HCT116 (cell line): ENCODE measurements around the gene BCAN. TPM values are rescaled to one million over a fixed set of nuclear protein-coding genes. Genes with fewer than 3 reads are reported as not detected.

Experiments used
- ATAC-seq: fragments of 200-7000 bp; cut with Tn5 transposase; 2 replicates; pipeline ENCODE4 v1.9.1; 2020; ENCODE audit warnings: mild to moderate bottlenecking, moderate library complexity
- BruUV-seq: library from RNA; stranded (reverse); fragments of 400-500 nt; replicated peaks from 2 replicates; lab custom pipeline; 2021; lab: Mats Ljungman, UMichigan
- CTCF ChIA-PET: fragments of 300-600 bp; sonication (Branson Sonifier 250); formaldehyde crosslinking; loops from one replicate; lab custom pipeline; 2021; ENCODE audit warnings: antibody characterized with exemption; lab: Charles Lee
- POLR2A ChIA-PET: fragments of 300-600, 350-600 bp; sonication (Branson Sonifier 250); formaldehyde crosslinking; loops from one replicate; lab custom pipeline; 2021; ENCODE audit warnings: antibody characterized with exemption; lab: Charles Lee
- RAD21 ChIA-PET, 2 experiments: fragments of 300-600 bp; sonication (Branson Sonifier 250); formaldehyde crosslinking; loops; one replicate each; lab custom pipeline; 2023; ENCODE audit warnings: low total read pairs in 2 of 2; ENCODE audit not compliant: uncharacterized antibody in 2 of 2, unreplicated experiment in 2 of 2, low non-redundant PET in 1 of 2; lab: Charles Lee
- DNase-seq: peaks from one replicate; pipeline ENCODE4 v3.0.0-alpha.2; 2010; ENCODE audit warnings: low read depth, low spot score
- H2AFZ ChIP-seq: fragments of 200-600 bp; shearing (Covaris generic), sonication (generic); 2 replicates; pipeline ENCODE4 v1.6.1; 2017; ENCODE audit warnings: low read depth, mixed run types, mixed read lengths, antibody characterized with exemption, low read length; ENCODE audit not compliant: poor library complexity, severe bottlenecking
- H3K27ac ChIP-seq: 2 replicates; pipeline ENCODE4 v1.5.1; 2012; ENCODE audit warnings: low read depth, low read length
- H3K27me3 ChIP-seq: fragments of 200-600 bp; sonication (generic); 2 replicates; pipeline ENCODE4 v1.6.1; 2016; ENCODE audit warnings: mixed run types, low read length, mixed read lengths; ENCODE audit not compliant: insufficient read depth
- H3K36me3 ChIP-seq, 2 experiments: fragments of 200-500 bp in 1 of 2; fragments of 200-600 bp in 1 of 2; sonication (Bioruptor generic) in 1 of 2; sonication (generic) in 1 of 2; 2 replicates each; pipeline versions ENCODE4 v1.5.1 to v1.6.1; 2014 to 2016; ENCODE audit warnings: low read length in 2 of 2, inconsistent platforms in 1 of 2, mixed read lengths in 1 of 2, mixed run types in 1 of 2; ENCODE audit not compliant: insufficient read depth in 2 of 2, control insufficient read depth in 1 of 2
- H3K4me1 ChIP-seq, 2 experiments: fragments of 200-600 bp in 1 of 2; sonication (generic) in 1 of 2; 2 replicates each; pipeline versions ENCODE4 v1.5.1 to v1.6.1; 2012 to 2017; ENCODE audit warnings: low read length in 2 of 2, inconsistent platforms in 1 of 2, mild to moderate bottlenecking in 1 of 2, mixed read lengths in 1 of 2, mixed run types in 1 of 2, moderate library complexity in 1 of 2; ENCODE audit not compliant: insufficient read depth in 2 of 2, control insufficient read depth in 1 of 2
- H3K4me2 ChIP-seq: fragments of 200-600 bp; sonication (generic); 2 replicates; pipeline ENCODE4 v1.6.1; 2017; ENCODE audit warnings: mixed run types, low read length, mixed read lengths
- H3K4me3 ChIP-seq, 2 experiments: fragments of 200-600 bp in 1 of 2; sonication (generic) in 1 of 2; replicated peaks in 1 of 2; 2 replicates each; pipeline ENCODE4 v1.5.1; 2011 to 2016; ENCODE audit warnings: low read length in 2 of 2, control low read depth in 1 of 2, low read depth in 1 of 2, mild to moderate bottlenecking in 1 of 2, mixed read lengths in 1 of 2, mixed run types in 1 of 2
- H3K79me2 ChIP-seq: fragments of 200-600 bp; sonication (generic); 2 replicates; pipeline ENCODE4 v1.6.1; 2017; ENCODE audit warnings: mild to moderate bottlenecking, mixed run types, low read length, moderate library complexity, mixed read lengths; ENCODE audit not compliant: insufficient read depth
- H3K9ac ChIP-seq: fragments of 200-600 bp; sonication (generic); 2 replicates; pipeline ENCODE4 v1.6.1; 2016; ENCODE audit warnings: low read length, mixed read lengths
- H3K9me2 ChIP-seq: fragments of 200-600 bp; sonication (generic), shearing (Covaris generic); 2 replicates; pipeline ENCODE4 v1.6.1; 2017; ENCODE audit warnings: mixed run types, mild to moderate bottlenecking, moderate library complexity; ENCODE audit not compliant: insufficient read depth
- H3K9me3 ChIP-seq, 2 experiments: fragments of 200-500 bp in 1 of 2; fragments of 200-600 bp in 1 of 2; sonication (Bioruptor generic) in 1 of 2; sonication (generic) in 1 of 2; 2 replicates each; pipeline ENCODE4 v1.6.1; 2014 to 2017; ENCODE audit warnings: low read length in 2 of 2, mixed read lengths in 2 of 2, inconsistent platforms in 1 of 2, low read depth in 1 of 2, mild to moderate bottlenecking in 1 of 2, mixed run types in 1 of 2, moderate library complexity in 1 of 2; ENCODE audit not compliant: control insufficient read depth in 1 of 2, insufficient read depth in 1 of 2
- H4K20me1 ChIP-seq: fragments of 200-600 bp; sonication (generic), shearing (Covaris generic); 2 replicates; pipeline ENCODE4 v1.6.1; 2017; ENCODE audit warnings: mixed run types, mild to moderate bottlenecking, moderate library complexity; ENCODE audit not compliant: insufficient read depth
- CBX3 ChIP-seq: IDR thresholded peaks from 2 replicates; pipeline ENCODE4 v1.6.1; 2012; ENCODE audit warnings: low read depth
- CEBPB ChIP-seq: IDR thresholded peaks from 2 replicates; pipeline ENCODE4 v1.6.1; 2012; ENCODE audit warnings: low read depth
- EGR1 ChIP-seq: IDR thresholded peaks from 2 replicates; pipeline ENCODE4 v1.6.1; 2012; ENCODE audit warnings: low read depth
- ELF1 ChIP-seq: IDR thresholded peaks from 2 replicates; pipeline ENCODE4 v1.6.1; 2012; ENCODE audit warnings: low read depth, borderline replicate concordance
- EZH2 ChIP-seq: fragments of 200-600 bp; sonication (generic); IDR thresholded peaks from 2 replicates; pipeline ENCODE4 v1.6.1; 2017; ENCODE audit warnings: antibody characterized with exemption, mixed run types
- EZH2phosphoT487 ChIP-seq: fragments of 200-600 bp; IDR thresholded peaks from 2 replicates; pipeline ENCODE4 v1.6.1; 2018; ENCODE audit warnings: antibody characterized with exemption, borderline replicate concordance
- FOSL1 ChIP-seq: IDR thresholded peaks from 2 replicates; pipeline ENCODE4 v1.6.1; 2012; ENCODE audit warnings: low read depth
- JUND ChIP-seq: IDR thresholded peaks from 2 replicates; pipeline ENCODE4 v1.6.1; 2012
- POLR2A ChIP-seq: IDR thresholded peaks from 2 replicates; pipeline ENCODE4 v1.7.0; 2011; ENCODE audit warnings: borderline replicate concordance; ENCODE audit not compliant: insufficient read depth, insufficient read length; ENCODE audit errors: extremely low read depth
- SIN3A ChIP-seq: IDR thresholded peaks from 2 replicates; pipeline ENCODE4 v1.6.1; 2012; ENCODE audit warnings: low read depth
- SP1 ChIP-seq: IDR thresholded peaks from 2 replicates; pipeline ENCODE4 v1.6.1; 2012; ENCODE audit warnings: low read depth
- SRF ChIP-seq: IDR thresholded peaks from 2 replicates; pipeline ENCODE4 v1.6.1; 2012; ENCODE audit warnings: low read depth
- TCF7L2 ChIP-seq: IDR thresholded peaks from 2 replicates; pipeline ENCODE4 v1.7.0; 2011; ENCODE audit warnings: borderline replicate concordance, inconsistent platforms; ENCODE audit not compliant: insufficient read depth, insufficient read length; ENCODE audit errors: extremely low read depth
- YY1 ChIP-seq: IDR thresholded peaks from 2 replicates; pipeline ENCODE4 v1.6.1; 2011; ENCODE audit warnings: low read length, low read depth, moderate library complexity, mild to moderate bottlenecking; ENCODE audit not compliant: insufficient replicate concordance; ENCODE audit errors: extremely low read depth
- ZFX ChIP-seq: fragments of 450-650 bp; IDR thresholded peaks from 2 replicates; pipeline ENCODE4 v1.6.1; 2017
- ZNF274 ChIP-seq: fragments of 200-500 bp; sonication (Bioruptor generic); IDR thresholded peaks from 2 replicates; pipeline ENCODE4 v1.6.1; 2014; ENCODE audit warnings: mild to moderate bottlenecking, low read depth, low read length, inconsistent platforms
- intact Hi-C: fragments of 100-400 bp; cut with micrococcal nuclease; formaldehyde crosslinking; loops from 2 replicates; pipeline ENCODE4 v1.10.0; 2022
- total RNA-seq: library from RNA; stranded (reverse); gene quantifications from one replicate; pipeline ENCODE4 v1.2.1, GENCODE V29; 2021; ENCODE audit not compliant: unreplicated experiment
- TF ChIP-seq, protein P1 (sequence below): IDR thresholded peaks from 2 replicates; pipeline ENCODE4 v1.6.1; 2012
- TF ChIP-seq, protein P2 (sequence below): IDR thresholded peaks from 2 replicates; pipeline ENCODE4 v1.6.1; 2012
- TF ChIP-seq, protein P3 (sequence below), 3 experiments: fragments of 200-600 bp in 1 of 3; sonication (generic) in 1 of 3; IDR thresholded peaks in 2 of 3; conservative IDR thresholded peaks in 1 of 3; 2 replicates each; pipeline ENCODE4 v1.5.1; 2012 to 2017; ENCODE audit warnings: low read depth in 2 of 3, low read length in 2 of 3, antibody characterized with exemption in 1 of 3, borderline replicate concordance in 1 of 3, control low read depth in 1 of 3, mild to moderate bottlenecking in 1 of 3, mixed read lengths in 1 of 3, mixed run types in 1 of 3, moderate library complexity in 1 of 3; ENCODE audit not compliant: insufficient read depth in 1 of 3

Gene BCAN
- total RNA-seq, 1 experiment from 2014 or later: not detected

DNA sequence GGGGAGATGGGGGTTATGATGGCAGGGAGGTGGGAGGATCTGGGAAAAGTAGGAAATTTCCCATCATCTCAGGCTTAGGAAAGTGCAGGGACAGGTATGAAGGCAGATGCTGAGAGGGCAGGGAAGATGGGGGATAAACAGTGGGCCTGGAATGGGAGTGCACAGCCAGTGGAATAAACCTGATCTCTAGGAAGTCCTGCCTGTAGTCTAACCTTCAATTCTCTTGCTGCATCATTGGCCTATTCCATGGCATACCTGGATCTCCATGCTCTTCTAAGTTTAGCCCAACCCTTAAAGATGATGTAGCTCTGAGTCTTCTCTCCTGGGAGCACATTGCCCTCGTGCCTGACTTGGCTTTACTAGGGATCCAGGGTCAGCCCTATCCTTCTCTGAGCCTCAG, 2.7 kb downstream of the BCAN start:
- TF ChIP-seq, protein P1, sequence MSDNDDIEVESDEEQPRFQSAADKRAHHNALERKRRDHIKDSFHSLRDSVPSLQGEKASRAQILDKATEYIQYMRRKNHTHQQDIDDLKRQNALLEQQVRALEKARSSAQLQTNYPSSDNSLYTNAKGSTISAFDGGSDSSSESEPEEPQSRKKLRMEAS: no peak
- TF ChIP-seq, protein P2, sequence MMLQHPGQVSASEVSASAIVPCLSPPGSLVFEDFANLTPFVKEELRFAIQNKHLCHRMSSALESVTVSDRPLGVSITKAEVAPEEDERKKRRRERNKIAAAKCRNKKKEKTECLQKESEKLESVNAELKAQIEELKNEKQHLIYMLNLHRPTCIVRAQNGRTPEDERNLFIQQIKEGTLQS: no peak
- TF ChIP-seq TCF7L2 (no peak), ZNF274 (no peak), CBX3 (no peak), POLR2A (no peak), CEBPB (no peak), SP1 (no peak), FOSL1 (no peak), SRF (no peak)
- H4K20me1 ChIP-seq: no peaks in the 10 kb centered on the region
- no peak overlapping the region for H3K4me3 ChIP-seq
- ATAC-seq: no peak
- H3K9me2 ChIP-seq: no peaks in the 10 kb centered on the region
- DNase-seq: no peak
- H3K9me3 ChIP-seq: no peaks in the 10 kb centered on the region
- peaks cover 40 to 66% of the 10 kb centered on the region in 2 experiments for H3K36me3 ChIP-seq
- intact Hi-C loops: no loop called here
- CTCF ChIA-PET: interaction anchor here (1.3 kb wide), 1 partner anchor 15 kb away, joined by 3 read pairs; no protein-coding TSS in a partner anchor
- POLR2A ChIA-PET: interaction anchor here (0.6 kb wide), 1 partner anchor 13 kb away, joined by 3 read pairs; no protein-coding TSS in a partner anchor
- RAD21 ChIA-PET: no interaction called here
- no peak overlapping the region for H3K9ac ChIP-seq
- peaks cover 6 to 18% of the 10 kb centered on the region in 2 experiments; a peak in 3 of 4 replicates for H3K4me1 ChIP-seq
- BruUV-seq: TSS peak; percentile 14
- no peak overlapping the region for H3K27ac ChIP-seq
- no peak overlapping the region for H2AFZ ChIP-seq
- H3K79me2 ChIP-seq: peaks cover 18% of the 10 kb centered on the region; the same call in 1 of the 2 replicates
- H3K27me3 ChIP-seq: no peaks in the 10 kb centered on the region
- no peak overlapping the region for H3K4me2 ChIP-seq

DNA sequence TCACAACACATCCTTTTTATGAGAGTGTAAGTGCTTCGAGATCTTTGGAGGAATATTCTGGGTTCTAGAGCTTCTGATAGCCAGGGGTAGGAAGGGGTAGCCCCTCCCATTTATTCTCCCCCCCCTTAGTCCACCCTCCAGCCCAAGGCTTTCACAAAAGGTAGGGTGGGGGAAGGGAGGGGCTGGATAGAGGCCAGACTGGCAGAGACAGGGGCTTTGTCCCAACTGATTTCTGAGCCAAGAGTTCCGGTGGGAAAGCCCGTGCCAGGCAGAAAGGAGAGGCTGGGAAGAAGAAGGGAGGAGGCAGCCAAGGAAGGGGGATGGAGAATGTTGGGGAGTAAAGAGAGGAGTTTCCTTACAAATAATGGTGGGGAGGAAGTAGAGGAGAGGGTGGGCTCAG, 3.1 kb downstream of the BCAN start:
- no peaks in the 10 kb centered on the region for H3K9me2 ChIP-seq
- H3K27me3 ChIP-seq: no peaks in the 10 kb centered on the region
- no peak overlapping the region for H3K27ac ChIP-seq
- no peak for ATAC-seq
- peaks cover 22% of the 10 kb centered on the region for H3K79me2 ChIP-seq
- intact Hi-C loops: no loop called here
- no peak overlapping the region for H2AFZ ChIP-seq
- ChIA-PET RAD21 (no interaction called here), POLR2A (no interaction called here), CTCF (interaction anchor here (1.3 kb wide), 1 partner anchor 14 kb away, joined by 3 read pairs; no protein-coding TSS in a partner anchor)
- no peaks in the 10 kb centered on the region for H3K9me3 ChIP-seq
- peaks cover 4 to 13% of the 10 kb centered on the region in 2 experiments; a peak in 3 of 4 replicates for H3K4me1 ChIP-seq
- no peak overlapping the region for H3K4me3 ChIP-seq
- H3K36me3 ChIP-seq: peaks cover 40 to 70% of the 10 kb centered on the region in 2 experiments
- no peak for DNase-seq
- H3K4me2 ChIP-seq: no peak overlapping the region
- BruUV-seq: no TSS peak
- no peak overlapping the region for H3K9ac ChIP-seq
- H4K20me1 ChIP-seq: no peaks in the 10 kb centered on the region
- no peak for TF ChIP-seq EZH2
- no peak for TF ChIP-seq TCF7L2
- TF ChIP-seq EZH2phosphoT487: no peak
- TF ChIP-seq ZFX: no peak
- TF ChIP-seq SIN3A: no peak
- TF ChIP-seq, protein P3, sequence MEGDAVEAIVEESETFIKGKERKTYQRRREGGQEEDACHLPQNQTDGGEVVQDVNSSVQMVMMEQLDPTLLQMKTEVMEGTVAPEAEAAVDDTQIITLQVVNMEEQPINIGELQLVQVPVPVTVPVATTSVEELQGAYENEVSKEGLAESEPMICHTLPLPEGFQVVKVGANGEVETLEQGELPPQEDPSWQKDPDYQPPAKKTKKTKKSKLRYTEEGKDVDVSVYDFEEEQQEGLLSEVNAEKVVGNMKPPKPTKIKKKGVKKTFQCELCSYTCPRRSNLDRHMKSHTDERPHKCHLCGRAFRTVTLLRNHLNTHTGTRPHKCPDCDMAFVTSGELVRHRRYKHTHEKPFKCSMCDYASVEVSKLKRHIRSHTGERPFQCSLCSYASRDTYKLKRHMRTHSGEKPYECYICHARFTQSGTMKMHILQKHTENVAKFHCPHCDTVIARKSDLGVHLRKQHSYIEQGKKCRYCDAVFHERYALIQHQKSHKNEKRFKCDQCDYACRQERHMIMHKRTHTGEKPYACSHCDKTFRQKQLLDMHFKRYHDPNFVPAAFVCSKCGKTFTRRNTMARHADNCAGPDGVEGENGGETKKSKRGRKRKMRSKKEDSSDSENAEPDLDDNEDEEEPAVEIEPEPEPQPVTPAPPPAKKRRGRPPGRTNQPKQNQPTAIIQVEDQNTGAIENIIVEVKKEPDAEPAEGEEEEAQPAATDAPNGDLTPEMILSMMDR (IDR thresholded peaks at IDR 0.05 in 2 of 3, conservative IDR thresholded peaks at IDR 0.05 in 1 of 3; ENCODE audit: borderline replicate concordance in 1 of 3, insufficient read depth in 1 of 3, low read depth in 2 of 3, low read length in 2 of 3): no peak
- no peak for TF ChIP-seq FOSL1
- TF ChIP-seq POLR2A: no peak
- TF ChIP-seq ELF1: no peak
- no peak for TF ChIP-seq CBX3
- TF ChIP-seq SRF: no peak
- TF ChIP-seq SP1: no peak
- TF ChIP-seq YY1: no peak
- TF ChIP-seq JUND: no peak
- no peak for TF ChIP-seq EGR1
- TF ChIP-seq, protein P2: no peak
- TF ChIP-seq ZNF274: no peak
